Glutamatergic neuron (in vitro differentiated cells): ENCODE data around the gene C6orf52. TPM values are rescaled to one million over a fixed set of nuclear protein-coding genes. Genes with fewer than 3 reads are reported as not detected.
A peak's percentile ranks its signal among the peaks of the same experiment; 100 is the strongest.
"Not testable (repeated sequence)": the region's sequence is repeated elsewhere in the genome, so short reads cannot be mapped to it uniquely, and the experiment has no call there.

Experiments used
- DNase-seq: peaks from one replicate; pipeline ENCODE4 v3.0.0; 2022
- H3K27ac Mint-ChIP-seq: one replicate; pipeline ENCODE4 v1.8.0; 2020; ENCODE audit warnings: mild to moderate bottlenecking, mixed read lengths, inconsistent platforms; ENCODE audit not compliant: unreplicated experiment
- H3K27me3 Mint-ChIP-seq: one replicate; pipeline ENCODE4 v1.8.0; 2020; ENCODE audit warnings: mild to moderate bottlenecking, moderate library complexity, mixed read lengths, inconsistent platforms; ENCODE audit not compliant: unreplicated experiment
- H3K36me3 Mint-ChIP-seq: one replicate; pipeline ENCODE4 v1.8.0; 2020; ENCODE audit warnings: mild to moderate bottlenecking, mixed read lengths, inconsistent platforms; ENCODE audit not compliant: unreplicated experiment
- H3K4me1 Mint-ChIP-seq: one replicate; pipeline ENCODE4 v1.8.0; 2020; ENCODE audit warnings: mild to moderate bottlenecking, low read depth, mixed read lengths, inconsistent platforms; ENCODE audit not compliant: unreplicated experiment
- H3K4me3 Mint-ChIP-seq: one replicate; pipeline ENCODE4 v1.8.0; 2020; ENCODE audit warnings: mild to moderate bottlenecking, mixed read lengths, inconsistent platforms; ENCODE audit not compliant: unreplicated experiment
- H3K9me3 Mint-ChIP-seq: one replicate; pipeline ENCODE4 v1.8.0; 2020; ENCODE audit warnings: mild to moderate bottlenecking, moderate library complexity, mixed read lengths, inconsistent platforms; ENCODE audit not compliant: unreplicated experiment
- total RNA-seq: library from RNA; stranded (reverse); fragmentation: NEBNext Ultra II Directional; extraction: Animal tissue kit (Norgen Biotek cat#: 25700); gene quantifications from one replicate; pipeline ENCODE4 v1.2.1, GENCODE V29; 2021; ENCODE audit not compliant: unreplicated experiment
- TF ChIP-seq, protein P1 (sequence below): fragments of 200-600 bp; sonication (generic); IDR thresholded peaks from one replicate; pipeline ENCODE4 v1.5.0; 2021; ENCODE audit not compliant: partially characterized antibody, unreplicated experiment

Gene C6orf52
- total RNA-seq, 1 donor from 2014 or later: 4.1 TPM

DNA sequence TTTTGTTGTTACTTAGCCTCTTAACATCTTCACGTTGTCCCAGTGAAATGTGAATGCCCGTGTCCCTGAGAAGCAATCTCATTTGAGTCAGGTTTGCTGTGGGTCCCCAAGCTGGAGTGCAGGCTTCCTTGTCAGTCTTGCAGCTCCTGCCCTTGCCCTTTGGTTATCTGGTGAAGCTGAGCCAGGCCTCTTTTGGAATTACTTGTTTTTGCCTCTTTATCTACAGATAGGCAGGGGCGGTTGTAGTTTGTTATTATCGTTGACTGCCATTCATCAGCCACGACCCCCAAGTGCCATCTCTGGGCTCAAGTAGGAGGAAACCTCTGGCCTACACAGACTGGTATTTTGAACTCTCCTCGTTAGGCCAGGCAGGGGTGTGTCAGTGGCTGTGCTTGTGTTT, 30.6 kb upstream of the C6orf52 start:
- Mint-ChIP-seq H3K4me3 (no peak overlapping the region), H3K27ac (no peak overlapping the region), H3K27me3 (peaks cover 6% of the 10 kb centered on the region), H3K4me1 (peaks cover 12% of the 10 kb centered on the region), H3K36me3 (peaks cover 5% of the 10 kb centered on the region), H3K9me3 (peaks cover 8% of the 10 kb centered on the region)
- DNase-seq: no peak
- TF ChIP-seq, protein P1, sequence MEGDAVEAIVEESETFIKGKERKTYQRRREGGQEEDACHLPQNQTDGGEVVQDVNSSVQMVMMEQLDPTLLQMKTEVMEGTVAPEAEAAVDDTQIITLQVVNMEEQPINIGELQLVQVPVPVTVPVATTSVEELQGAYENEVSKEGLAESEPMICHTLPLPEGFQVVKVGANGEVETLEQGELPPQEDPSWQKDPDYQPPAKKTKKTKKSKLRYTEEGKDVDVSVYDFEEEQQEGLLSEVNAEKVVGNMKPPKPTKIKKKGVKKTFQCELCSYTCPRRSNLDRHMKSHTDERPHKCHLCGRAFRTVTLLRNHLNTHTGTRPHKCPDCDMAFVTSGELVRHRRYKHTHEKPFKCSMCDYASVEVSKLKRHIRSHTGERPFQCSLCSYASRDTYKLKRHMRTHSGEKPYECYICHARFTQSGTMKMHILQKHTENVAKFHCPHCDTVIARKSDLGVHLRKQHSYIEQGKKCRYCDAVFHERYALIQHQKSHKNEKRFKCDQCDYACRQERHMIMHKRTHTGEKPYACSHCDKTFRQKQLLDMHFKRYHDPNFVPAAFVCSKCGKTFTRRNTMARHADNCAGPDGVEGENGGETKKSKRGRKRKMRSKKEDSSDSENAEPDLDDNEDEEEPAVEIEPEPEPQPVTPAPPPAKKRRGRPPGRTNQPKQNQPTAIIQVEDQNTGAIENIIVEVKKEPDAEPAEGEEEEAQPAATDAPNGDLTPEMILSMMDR: no peak

DNA sequence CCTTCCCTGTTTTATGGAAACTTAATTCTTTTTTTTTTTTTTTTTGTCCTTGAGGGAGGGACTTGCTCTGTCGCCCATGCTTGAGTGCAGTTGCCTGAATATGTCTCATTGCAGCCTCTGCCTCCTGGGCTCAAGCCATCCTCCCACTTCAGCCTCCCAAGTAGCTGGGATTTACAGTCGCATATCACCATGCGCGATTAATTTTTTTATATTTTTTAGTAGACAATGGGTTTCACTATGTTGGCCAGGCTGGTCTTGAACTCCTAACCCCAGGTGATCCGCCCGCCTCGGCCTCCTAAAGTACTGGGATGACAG, 29.1 kb upstream of the C6orf52 start:
- Mint-ChIP-seq H3K9me3 (peaks cover 8% of the 10 kb centered on the region), H3K36me3 (peaks cover 5% of the 10 kb centered on the region), H3K4me3 (peak overlapping the region; percentile 97), H3K27me3 (peaks cover 6% of the 10 kb centered on the region), H3K4me1 (peaks cover 12% of the 10 kb centered on the region), H3K27ac (peak overlapping the region; percentile 95)
- DNase-seq: no peak
- TF ChIP-seq, protein P1: no peak

DNA sequence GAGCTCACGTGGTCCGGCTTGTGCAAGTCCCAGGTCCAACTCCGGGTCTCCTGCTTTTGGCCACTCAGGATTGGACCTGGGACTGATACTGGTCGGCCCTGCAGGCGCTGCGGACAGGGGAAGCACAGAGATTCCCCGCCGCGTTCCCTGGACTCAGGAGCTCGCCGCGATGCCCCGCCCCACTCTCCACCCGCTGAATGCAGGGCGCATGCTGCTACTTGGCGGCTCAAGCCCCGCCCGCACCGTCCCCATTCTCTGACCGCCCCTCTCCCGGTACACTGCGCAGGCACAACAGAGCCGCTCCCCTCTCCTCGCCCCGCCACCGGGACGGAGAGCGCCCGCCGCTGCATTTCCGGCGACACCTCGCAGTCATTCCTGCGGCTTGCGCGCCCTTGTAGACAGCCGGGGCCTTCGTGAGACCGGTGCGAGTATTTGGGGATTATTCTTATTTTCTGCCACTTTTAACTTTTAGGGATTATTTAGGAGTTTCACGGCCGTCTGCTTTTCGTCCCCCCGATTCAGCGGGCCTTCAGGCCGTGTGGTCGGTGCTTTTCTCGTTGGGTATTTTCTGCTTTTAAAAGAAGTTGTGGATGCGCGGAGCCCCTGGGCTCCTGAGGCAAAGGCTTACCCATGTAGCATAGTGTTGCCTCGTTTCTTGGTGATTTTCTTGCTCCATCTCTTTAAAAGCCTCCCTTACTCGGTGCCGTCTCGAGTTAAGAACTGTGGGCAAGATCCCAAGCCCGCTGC, 28.6 kb upstream of the C6orf52 start, which contains the start of gene TMEM14C:
TMEM14C (plus strand) TSS at position 251 of the 747 bp plus-strand sequence. CDS start 1,544 bp downstream, outside the sequence.
- peaks cover 3% of the 10 kb centered on the region for H3K36me3 Mint-ChIP-seq
- H3K27ac Mint-ChIP-seq: peak within 1 kb of the TSS; percentile 95
- peak; percentile 98 for DNase-seq
- H3K4me1 Mint-ChIP-seq: peaks cover 12% of the 10 kb centered on the region
- peak within 1 kb of the TSS; percentile 97 for H3K4me3 Mint-ChIP-seq
- peaks cover 6% of the 10 kb centered on the region for H3K27me3 Mint-ChIP-seq
- peaks cover 8% of the 10 kb centered on the region for H3K9me3 Mint-ChIP-seq
- TF ChIP-seq, protein P1: no peak

DNA sequence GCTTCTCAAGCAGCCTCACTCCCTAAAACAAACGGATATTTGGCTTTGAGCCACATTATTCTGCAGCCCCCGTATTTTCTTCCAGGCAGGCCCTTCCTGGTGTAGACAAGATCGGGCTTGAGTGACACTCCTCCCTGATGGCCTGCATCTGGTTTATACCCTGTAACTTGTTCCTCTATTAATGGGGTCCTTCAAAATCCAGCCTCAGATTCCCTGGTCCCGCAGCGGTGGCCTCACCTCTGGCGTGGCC, 28.1 kb upstream of the C6orf52 start:
- DNase-seq: no peak
- H3K36me3 Mint-ChIP-seq: no peaks in the 10 kb centered on the region
- peaks cover 6% of the 10 kb centered on the region for H3K27me3 Mint-ChIP-seq
- H3K4me3 Mint-ChIP-seq: peak overlapping the region; percentile 97
- H3K9me3 Mint-ChIP-seq: peaks cover 8% of the 10 kb centered on the region
- peaks cover 12% of the 10 kb centered on the region for H3K4me1 Mint-ChIP-seq
- TF ChIP-seq, protein P1: no peak
- peak overlapping the region; percentile 95 for H3K27ac Mint-ChIP-seq

DNA sequence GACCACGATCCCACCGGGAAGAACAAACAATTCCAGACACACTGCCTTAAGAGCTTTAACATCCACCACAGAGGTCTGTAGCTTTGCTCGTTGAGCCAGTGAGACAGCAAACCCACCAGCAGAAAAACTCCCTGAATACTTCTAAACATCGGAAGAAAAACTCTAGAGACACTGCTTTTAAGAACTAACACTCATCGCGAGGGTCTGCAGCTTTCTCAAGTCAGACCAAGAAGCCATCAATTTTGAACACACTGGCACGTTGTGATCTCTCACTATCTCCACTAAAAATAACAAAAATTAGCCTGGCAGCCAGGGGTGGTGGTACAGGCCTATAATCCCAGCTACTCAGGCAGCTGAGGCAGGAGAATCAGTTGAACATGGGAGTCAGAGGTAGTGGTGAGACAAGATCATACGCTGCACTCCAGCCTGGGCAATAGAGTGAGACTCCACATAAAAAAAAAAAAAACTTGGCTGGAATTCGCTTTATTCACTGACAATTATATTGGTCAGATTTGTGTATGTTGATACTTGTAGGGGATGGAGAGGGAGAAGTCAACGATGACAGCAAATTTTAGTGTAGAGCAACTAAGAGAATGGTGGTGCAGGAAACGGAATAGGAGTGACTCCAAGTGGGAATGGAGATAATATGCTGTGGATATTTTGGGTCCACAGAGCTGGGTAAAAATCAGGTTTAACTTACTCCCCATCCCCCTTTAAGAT, 27.6 kb upstream of the C6orf52 start:
- TF ChIP-seq, protein P1: no peak
- Mint-ChIP-seq H3K27me3 (peaks cover 6% of the 10 kb centered on the region), H3K36me3 (no peaks in the 10 kb centered on the region), H3K4me3 (peak overlapping the region; percentile 97), H3K27ac (peak overlapping the region; percentile 95), H3K4me1 (peaks cover 12% of the 10 kb centered on the region), H3K9me3 (peaks cover 7% of the 10 kb centered on the region)
- DNase-seq: no peak

DNA sequence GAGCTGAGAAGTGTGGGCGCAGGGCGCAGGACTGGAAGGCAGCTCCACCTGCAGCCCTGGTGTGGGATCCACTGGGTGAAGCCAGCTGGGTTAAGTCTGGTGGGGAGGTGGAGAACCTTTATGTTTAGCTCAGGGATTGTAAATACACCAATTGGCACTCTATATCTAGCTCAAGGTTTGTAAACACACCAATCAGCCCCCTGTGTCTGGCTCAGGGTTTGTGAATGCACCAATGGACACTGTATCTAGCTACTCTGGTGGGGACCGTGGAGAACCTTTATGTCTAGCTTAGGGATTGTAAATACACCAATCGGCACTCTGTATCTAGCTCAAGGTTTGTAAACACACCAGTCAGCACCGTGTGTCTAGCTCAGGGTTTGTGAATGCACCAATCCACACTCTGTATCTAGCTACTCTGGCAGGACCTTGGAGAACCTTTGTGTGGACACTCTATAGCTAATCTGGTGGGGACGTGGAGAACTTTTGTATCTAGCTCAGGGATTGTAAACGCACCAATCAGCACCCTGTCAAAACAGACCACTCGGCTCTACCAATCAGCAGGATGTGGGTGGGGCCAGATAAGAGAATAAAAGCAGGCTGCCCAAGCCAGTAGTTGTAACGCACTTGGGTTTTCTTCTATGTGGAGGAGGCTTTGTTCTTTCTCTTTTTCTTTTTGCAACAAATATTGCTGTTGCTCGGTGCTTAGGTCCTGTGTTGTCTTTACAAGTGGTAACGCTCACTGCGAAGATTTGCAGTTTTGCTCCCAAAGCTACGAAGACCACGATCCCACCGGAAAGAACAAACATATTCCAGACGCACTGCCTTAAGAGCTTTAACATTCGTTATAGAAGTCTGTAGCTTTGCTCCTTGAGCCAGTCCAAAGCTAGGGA, 26.8 kb upstream of the C6orf52 start:
- peak overlapping the region; percentile 95 for H3K27ac Mint-ChIP-seq
- H3K36me3 Mint-ChIP-seq, DNase-seq, H3K27me3 Mint-ChIP-seq, H3K9me3 Mint-ChIP-seq: not testable (repeated sequence)
- H3K4me1 Mint-ChIP-seq: peaks cover 12% of the 10 kb centered on the region
- peak overlapping the region; percentile 97 for H3K4me3 Mint-ChIP-seq
